HepG2 (cell line): ENCODE measurements around the gene PXDC1.

Source experiments
- CENPX ChIP-seq: sonication (generic); formaldehyde crosslinking; IDR thresholded peaks from 2 replicates; pipeline ENCODE4 v1.9.0; 2021; ENCODE audit warnings: mild to moderate bottlenecking, missing genetic modification reagents, moderate library complexity
- POLR2A ChIP-seq, 2 experiments: IDR thresholded peaks; 2 replicates each; pipeline ENCODE4 v1.6.1; 2011; ENCODE audit warnings: low read depth in 2 of 2, low read length in 2 of 2, mild to moderate bottlenecking in 1 of 2, moderate library complexity in 1 of 2; ENCODE audit not compliant: insufficient read depth in 1 of 2
- RAD21 ChIP-seq: fragments of 450-650 bp; formaldehyde crosslinking; IDR thresholded peaks from 2 replicates; pipeline ENCODE4 v1.5.0; 2020; ENCODE audit warnings: mild to moderate bottlenecking
- RFX5 ChIP-seq: IDR thresholded peaks from 2 replicates; pipeline ENCODE4 v1.6.1; 2011; ENCODE audit warnings: low read depth, low read length, improper control_type of control experiment
- SUZ12 ChIP-seq: fragments of 150-350 bp; IDR thresholded peaks from 2 replicates; pipeline ENCODE4 v1.6.1; 2014; ENCODE audit warnings: low read depth, low read length
- TF ChIP-seq, protein P1 (sequence below), 2 experiments: sonication (generic) in 1 of 2; formaldehyde crosslinking in 1 of 2; IDR thresholded peaks; 2 replicates each; pipeline versions ENCODE4 v1.4.0 to v1.6.1; 2016 to 2020; ENCODE audit warnings: borderline replicate concordance in 1 of 2, low read depth in 1 of 2, mild to moderate bottlenecking in 1 of 2, missing genetic modification reagents in 1 of 2
- TF ChIP-seq, protein P2 (sequence below): sonication (generic); formaldehyde crosslinking; IDR thresholded peaks from 2 replicates; pipeline ENCODE4 v1.5.0; 2020; ENCODE audit warnings: mild to moderate bottlenecking, missing genetic modification reagents, moderate library complexity

DNA sequence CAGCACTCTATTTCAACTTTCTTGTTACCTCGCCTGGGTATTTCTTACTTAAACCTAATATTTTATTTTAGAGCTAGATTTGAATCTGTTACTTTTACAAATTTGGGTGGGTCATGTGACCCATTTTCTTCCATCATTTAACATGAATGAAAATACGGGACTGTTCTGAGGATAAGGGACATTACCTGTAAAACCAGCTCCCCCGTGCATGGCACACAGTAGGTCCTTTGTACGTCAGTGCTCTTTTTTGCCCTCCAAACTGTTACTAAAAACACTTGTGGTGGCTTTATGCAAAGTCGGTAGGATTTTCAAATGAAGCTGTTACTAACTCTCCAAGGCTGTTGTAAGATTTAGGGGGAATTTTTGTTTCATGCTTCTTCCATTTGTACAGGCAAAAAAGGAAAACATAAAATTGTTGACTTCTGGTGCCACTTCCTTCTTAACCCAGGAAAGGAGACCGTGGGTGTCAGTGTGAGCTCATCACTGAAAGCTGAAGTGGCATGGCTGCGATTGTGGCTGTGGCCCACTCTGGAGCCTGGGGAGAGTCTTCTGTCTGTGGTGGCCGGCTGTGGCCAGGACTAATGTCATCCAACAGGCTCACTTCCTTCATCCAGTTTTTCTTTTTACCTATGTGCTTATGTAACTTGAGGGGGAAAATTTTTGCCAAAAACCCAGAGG is 40.2 kb upstream of the PXDC1 start:
- TF ChIP-seq, protein P1, sequence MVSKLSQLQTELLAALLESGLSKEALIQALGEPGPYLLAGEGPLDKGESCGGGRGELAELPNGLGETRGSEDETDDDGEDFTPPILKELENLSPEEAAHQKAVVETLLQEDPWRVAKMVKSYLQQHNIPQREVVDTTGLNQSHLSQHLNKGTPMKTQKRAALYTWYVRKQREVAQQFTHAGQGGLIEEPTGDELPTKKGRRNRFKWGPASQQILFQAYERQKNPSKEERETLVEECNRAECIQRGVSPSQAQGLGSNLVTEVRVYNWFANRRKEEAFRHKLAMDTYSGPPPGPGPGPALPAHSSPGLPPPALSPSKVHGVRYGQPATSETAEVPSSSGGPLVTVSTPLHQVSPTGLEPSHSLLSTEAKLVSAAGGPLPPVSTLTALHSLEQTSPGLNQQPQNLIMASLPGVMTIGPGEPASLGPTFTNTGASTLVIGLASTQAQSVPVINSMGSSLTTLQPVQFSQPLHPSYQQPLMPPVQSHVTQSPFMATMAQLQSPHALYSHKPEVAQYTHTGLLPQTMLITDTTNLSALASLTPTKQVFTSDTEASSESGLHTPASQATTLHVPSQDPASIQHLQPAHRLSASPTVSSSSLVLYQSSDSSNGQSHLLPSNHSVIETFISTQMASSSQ (IDR thresholded peaks at IDR 0.05; ENCODE audit: low read depth): no peak
- TF ChIP-seq, protein P1 (CRISPR knock-in tag; IDR thresholded peaks at IDR 0.05; ENCODE audit: borderline replicate concordance): no peak
- no peak for TF ChIP-seq SUZ12
- TF ChIP-seq RFX5: no peak
- no peak for TF ChIP-seq POLR2A (IDR thresholded peaks at IDR 0.05; ENCODE audit: insufficient read depth in 1 of 2, low read depth in 2 of 2, low read length in 2 of 2)
- TF ChIP-seq CENPX (CRISPR knock-in tag): no peak
- TF ChIP-seq, protein P2, sequence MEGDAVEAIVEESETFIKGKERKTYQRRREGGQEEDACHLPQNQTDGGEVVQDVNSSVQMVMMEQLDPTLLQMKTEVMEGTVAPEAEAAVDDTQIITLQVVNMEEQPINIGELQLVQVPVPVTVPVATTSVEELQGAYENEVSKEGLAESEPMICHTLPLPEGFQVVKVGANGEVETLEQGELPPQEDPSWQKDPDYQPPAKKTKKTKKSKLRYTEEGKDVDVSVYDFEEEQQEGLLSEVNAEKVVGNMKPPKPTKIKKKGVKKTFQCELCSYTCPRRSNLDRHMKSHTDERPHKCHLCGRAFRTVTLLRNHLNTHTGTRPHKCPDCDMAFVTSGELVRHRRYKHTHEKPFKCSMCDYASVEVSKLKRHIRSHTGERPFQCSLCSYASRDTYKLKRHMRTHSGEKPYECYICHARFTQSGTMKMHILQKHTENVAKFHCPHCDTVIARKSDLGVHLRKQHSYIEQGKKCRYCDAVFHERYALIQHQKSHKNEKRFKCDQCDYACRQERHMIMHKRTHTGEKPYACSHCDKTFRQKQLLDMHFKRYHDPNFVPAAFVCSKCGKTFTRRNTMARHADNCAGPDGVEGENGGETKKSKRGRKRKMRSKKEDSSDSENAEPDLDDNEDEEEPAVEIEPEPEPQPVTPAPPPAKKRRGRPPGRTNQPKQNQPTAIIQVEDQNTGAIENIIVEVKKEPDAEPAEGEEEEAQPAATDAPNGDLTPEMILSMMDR (CRISPR knock-in tag): no peak
- TF ChIP-seq RAD21: no peak
